WI38 (cell line): ENCODE results near the gene PRSS27.

ENCODE experiments used
- H3K4me3 ChIP-seq: 2 replicates; pipeline ENCODE4 v1.5.1; 2011; ENCODE audit warnings: low read depth, mild to moderate bottlenecking, control low read depth, low read length
- CTCF ChIP-seq: IDR thresholded peaks from 2 replicates; pipeline ENCODE4 v1.5.1; 2012; ENCODE audit warnings: low read depth, mild to moderate bottlenecking, control low read depth, low read length

PRSS27 gene

GRCh38 chr16:2720064-2720457 lies at the start of gene PRSS27:
PRSS27 (minus strand) TSS chr16:2720224; CDS start chr16:2720160, 64 bp downstream.
- H3K4me3 ChIP-seq: peak within 1 kb of the TSS; percentile 66
- no peak for TF ChIP-seq CTCF

- H3K4me3 ChIP-seq: no peak overlapping the region
- TF ChIP-seq CTCF: no peak
Observed at GRCh38 chr16:2769675-2770056, 49.6 kb upstream of the PRSS27 start.

- no peak overlapping the region for H3K4me3 ChIP-seq
- TF ChIP-seq CTCF: no peak
Observed at GRCh38 chr16:2769100-2769529, 49.1 kb upstream of the PRSS27 start.

- TF ChIP-seq CTCF: no peak
- no peak overlapping the region for H3K4me3 ChIP-seq
Observed at GRCh38 chr16:2768403-2769089, 48.5 kb upstream of the PRSS27 start.

GRCh38 chr16:2767891-2768290 lies 47.9 kb upstream of the PRSS27 start:
- no peak for TF ChIP-seq CTCF

GRCh38 chr16:2767140-2767731 lies 47.2 kb upstream of the PRSS27 start:
- H3K4me3 ChIP-seq: no peak overlapping the region
- TF ChIP-seq CTCF: no peak

More at GRCh38 chr16:2767891-2768290, 47.9 kb upstream of the PRSS27 start:
- no peak overlapping the region for H3K4me3 ChIP-seq

- no peak for TF ChIP-seq CTCF
- H3K4me3 ChIP-seq: no peak overlapping the region
Observed at GRCh38 chr16:2766430-2767139, 46.6 kb upstream of the PRSS27 start.
